Measurements from ENCODE around the gene F11R. TPM values are rescaled to one million over a fixed set of nuclear protein-coding genes. Genes with fewer than 3 reads are reported as not detected.
A peak's percentile ranks its signal among the peaks of the same experiment; 100 is the strongest.

The F11R gene
- total and polyA plus RNA-seq, 12 donors: 7.1 to 22.7 (median 10.1) TPM

DNA sequence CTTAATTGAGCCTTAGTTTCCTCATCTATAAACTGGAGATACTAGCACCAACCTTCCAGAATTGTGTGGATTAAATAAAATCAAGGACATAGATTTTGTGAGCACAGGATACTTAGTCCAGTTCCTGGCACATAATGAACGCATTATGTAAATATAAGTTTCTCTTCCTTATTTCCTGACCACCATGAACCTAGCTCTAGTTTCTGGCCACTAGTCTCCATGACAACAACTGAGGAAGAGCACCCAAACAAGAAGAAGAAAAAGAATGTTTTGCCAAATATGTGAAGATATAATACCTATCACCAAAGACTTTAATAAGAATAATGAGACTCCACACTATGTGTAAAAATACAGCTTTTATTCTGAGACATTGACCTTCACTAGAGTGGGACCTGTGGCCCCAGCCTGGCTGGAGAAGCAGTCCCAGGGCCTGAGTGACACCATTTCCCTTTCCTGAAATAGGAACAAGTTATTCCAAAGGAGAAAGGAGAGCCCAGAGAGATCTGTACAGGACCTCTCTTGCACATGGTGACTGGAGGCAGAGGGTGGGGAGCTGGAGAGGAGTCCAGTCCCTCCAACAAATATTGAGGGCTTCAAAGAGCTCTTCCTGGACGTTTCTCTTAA, 25.8 kb upstream of the F11R start:
- H3K4me3 ChIP-seq: peak overlapping the region; percentile 65 to 98 (median 86)
- H3K27me3 ChIP-seq: no peaks in the 10 kb centered on the region
- peaks cover 0 to 47% (median 14%) of the 10 kb centered on the region in 9 donors for H3K36me3 ChIP-seq
- H3K27ac ChIP-seq: peak overlapping the region; percentile 86 to 98 (median 95)
- DNase-seq (no peak), ATAC-seq (no peak)
- peaks cover 0 to 53% (median 17%) of the 10 kb centered on the region in 9 donors for H3K4me1 ChIP-seq
- intact Hi-C loops (cut with DNase I): loop anchor here in 5 of 10 donors (1.0 to 10.0 kb wide), 5 partner anchors 49 to 706 kb away; partner anchors contain the start of genes KLHDC9 (in 2 of the 5), NIT1 (in 1 of the 5) and PFDN2 (in 1 of the 5)
- 76 to 77% methylated on average over 2 of the region's 2 CpGs for WGBS, 2 donors
- TF ChIP-seq CTCF (IDR thresholded peaks at IDR 0.05): no peak
- H3K9me3 ChIP-seq: no peaks in the 10 kb centered on the region

GRCh38 chr1:161045736-161046604, 25.0 kb upstream of the F11R start, which contains the start of gene USF1:
USF1 (minus strand) TSS chr1:161045977; CDS start chr1:161043275, 2,702 bp downstream.
- H3K4me3 ChIP-seq: peak within 1 kb of the TSS; percentile 65 to 98 (median 86)
- peak within 1 kb of the TSS; percentile 86 to 98 (median 95) for H3K27ac ChIP-seq
- peak; percentile 97 to 98 (median 98) for ATAC-seq
- H3K9me3 ChIP-seq: no peaks in the 10 kb centered on the region
- no peaks in the 10 kb centered on the region for H3K27me3 ChIP-seq
- WGBS, 2 donors: 0 to 1% methylated on average over 29 of the region's 29 CpGs
- peaks cover 0 to 53% (median 17%) of the 10 kb centered on the region in 9 donors for H3K4me1 ChIP-seq
- H3K36me3 ChIP-seq: peaks cover 0 to 47% (median 21%) of the 10 kb centered on the region in 9 donors
- no peak for TF ChIP-seq CTCF (IDR thresholded peaks at IDR 0.05)
- DNase-seq: peak; percentile 90 to 94
- intact Hi-C loops (cut with DNase I): loop anchor here in 7 of 10 donors (1.0 to 10.0 kb wide), 7 partner anchors 27 to 706 kb away; partner anchors contain the start of genes KLHDC9 (in 2 of the 7), NIT1 (in 1 of the 7) and PFDN2 (in 1 of the 7)

DNA sequence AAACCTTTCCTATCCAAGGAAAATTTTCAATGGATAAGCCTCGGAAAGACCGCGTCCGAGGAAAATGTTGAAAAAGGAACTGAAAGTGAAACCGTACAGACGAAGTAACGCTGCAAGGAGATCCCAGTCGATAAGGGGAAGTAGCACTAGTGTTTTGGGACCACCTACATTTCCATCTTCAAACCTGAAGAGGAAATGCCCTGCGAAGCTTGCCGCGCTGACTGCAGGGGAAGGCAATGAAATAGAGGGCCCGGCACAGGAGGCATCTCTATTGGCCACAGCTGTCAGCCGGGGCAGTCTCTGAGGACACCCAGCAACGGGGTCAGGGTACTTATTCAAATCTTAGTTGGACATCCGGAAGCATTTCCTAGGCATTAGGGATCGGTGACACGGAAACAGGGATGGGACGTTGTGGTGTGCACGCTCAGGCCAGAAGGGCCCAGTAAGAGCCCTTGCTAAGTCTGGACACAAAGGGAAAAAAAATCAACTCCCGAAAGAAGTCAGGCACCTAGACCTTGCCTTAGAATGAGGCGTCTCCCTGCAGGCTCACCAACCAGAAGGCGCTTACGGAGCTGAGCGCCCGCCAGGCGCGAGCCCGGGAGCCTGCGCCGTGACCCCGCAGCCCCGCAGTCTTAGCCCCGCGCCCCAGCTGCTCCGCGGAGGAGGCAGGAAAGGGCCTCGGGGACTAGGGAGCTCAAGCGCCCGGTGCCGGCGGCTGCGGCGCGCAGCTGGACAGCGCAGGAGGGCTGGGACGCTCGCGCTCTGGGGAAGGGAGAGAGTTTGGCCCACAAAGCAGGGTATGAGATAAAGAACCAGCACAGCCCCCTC, 24.2 kb upstream of the F11R start:
- Histone ChIP-seq H3K27ac (peak overlapping the region; percentile 86 to 98 (median 95)), H3K36me3 (peaks cover 0 to 47% (median 29%) of the 10 kb centered on the region in 9 donors), H3K27me3 (no peaks in the 10 kb centered on the region), H3K4me3 (peak overlapping the region; percentile 65 to 98 (median 86)), H3K4me1 (peaks cover 0 to 50% (median 17%) of the 10 kb centered on the region in 9 donors), H3K9me3 (no peaks in the 10 kb centered on the region)
- TF ChIP-seq CTCF (IDR thresholded peaks at IDR 0.05): no peak
- intact Hi-C loops (cut with DNase I): loop anchor here in 7 of 10 donors (1.0 to 10.0 kb wide), 8 partner anchors 26 to 707 kb away; partner anchors contain the start of genes KLHDC9 (in 3 of the 7), NIT1 (in 1 of the 7) and PFDN2 (in 1 of the 7)
- ATAC-seq: peak; percentile 59 to 83 (median 62)
- 0% methylated on average over 48 of the region's 48 CpGs for WGBS, 2 donors
- DNase-seq: peak; percentile 57 to 58

Measured in heart right ventricle (tissue), 16 donors.